Measurements from ENCODE around the gene ECT2L. TPM values are rescaled to one million over a fixed set of nuclear protein-coding genes. Genes with fewer than 3 reads are reported as not detected.

Gene ECT2L
- total and polyA plus RNA-seq, 2 donors (not counting 1 experiment from before 2014, with no cell fraction given): 0.17 TPM; not detected in 1

- H3K79me2 ChIP-seq (ENCODE audit: control insufficient read depth, insufficient read depth, low read length): peaks cover 1% of the 10 kb centered on the region
- no peaks in the 10 kb centered on the region for H4K20me1 ChIP-seq (ENCODE audit: control insufficient read depth, extremely low read depth, insufficient read depth, low read length)
- TF ChIP-seq CTCF (conservative IDR thresholded peaks at IDR 0.05 in 1 of 2, IDR thresholded peaks at IDR 0.05 in 1 of 2; ENCODE audit: low read depth in 1 of 2, low read length in 2 of 2): no peak
- TF ChIP-seq EZH2 (IDR thresholded peaks at IDR 0.05; ENCODE audit: low read length, missing control alignments): no peak
- no peak overlapping the region for H3K4me2 ChIP-seq (ENCODE audit: extremely low read depth, insufficient read depth, low read length)
- no peaks in the 10 kb centered on the region for H3K9me3 ChIP-seq (ENCODE audit: control insufficient read depth, insufficient read depth, low read depth, low read length)
- H3K36me3 ChIP-seq (ENCODE audit: control insufficient read depth, insufficient read depth, low read length): no peaks in the 10 kb centered on the region
- no peak for DNase-seq (ENCODE audit: low read depth in 2 of 2)
- no peaks in the 10 kb centered on the region for H3K4me1 ChIP-seq (ENCODE audit: control insufficient read depth, extremely low read depth, insufficient read depth, low read length)
- no peak overlapping the region for H3K27ac ChIP-seq (ENCODE audit: insufficient read depth, low read length)
- H3K9ac ChIP-seq (ENCODE audit: insufficient read depth, low read length): no peak overlapping the region
- H3K4me3 ChIP-seq (replicated peaks in 1 of 4; ENCODE audit: control extremely low read depth in 1 of 4, insufficient read depth in 1 of 4, low read depth in 3 of 4, low read length in 4 of 4): no peak overlapping the region
- H3K27me3 ChIP-seq (ENCODE audit: control insufficient read depth, insufficient read depth, low read length): no peaks in the 10 kb centered on the region
- H2AFZ ChIP-seq (ENCODE audit: low read length): no peak overlapping the region
Measured at GRCh38 chr6:138778331-138778730, 17.6 kb upstream of the ECT2L start.

GRCh38 chr6:138782243-138782642, 13.6 kb upstream of the ECT2L start:
- TF ChIP-seq CTCF (conservative IDR thresholded peaks at IDR 0.05 in 1 of 2, IDR thresholded peaks at IDR 0.05 in 1 of 2; ENCODE audit: low read depth in 1 of 2, low read length in 2 of 2) (no peak), EZH2 (IDR thresholded peaks at IDR 0.05; ENCODE audit: low read length, missing control alignments) (no peak)
- DNase-seq (ENCODE audit: low read depth in 2 of 2): no peak
- no peak overlapping the region for H3K4me3 ChIP-seq (replicated peaks in 1 of 4; ENCODE audit: control extremely low read depth in 1 of 4, insufficient read depth in 1 of 4, low read depth in 3 of 4, low read length in 4 of 4)

GRCh38 chr6:138785079-138785478, 10.8 kb upstream of the ECT2L start:
- DNase-seq (ENCODE audit: low read depth in 2 of 2): no peak
- no peaks in the 10 kb centered on the region for H3K36me3 ChIP-seq (ENCODE audit: control insufficient read depth, insufficient read depth, low read length)
- no peaks in the 10 kb centered on the region for H3K4me1 ChIP-seq (ENCODE audit: control insufficient read depth, extremely low read depth, insufficient read depth, low read length)
- H3K79me2 ChIP-seq (ENCODE audit: control insufficient read depth, insufficient read depth, low read length): no peaks in the 10 kb centered on the region
- H3K9ac ChIP-seq (ENCODE audit: insufficient read depth, low read length): no peak overlapping the region
- no peak overlapping the region for H2AFZ ChIP-seq (ENCODE audit: low read length)
- H3K4me3 ChIP-seq (replicated peaks in 1 of 4; ENCODE audit: control extremely low read depth in 1 of 4, insufficient read depth in 1 of 4, low read depth in 3 of 4, low read length in 4 of 4): no peak overlapping the region
- no peaks in the 10 kb centered on the region for H3K27me3 ChIP-seq (ENCODE audit: control insufficient read depth, insufficient read depth, low read length)
- no peaks in the 10 kb centered on the region for H4K20me1 ChIP-seq (ENCODE audit: control insufficient read depth, extremely low read depth, insufficient read depth, low read length)
- TF ChIP-seq EZH2 (IDR thresholded peaks at IDR 0.05; ENCODE audit: low read length, missing control alignments) (no peak), CTCF (conservative IDR thresholded peaks at IDR 0.05 in 1 of 2, IDR thresholded peaks at IDR 0.05 in 1 of 2; ENCODE audit: low read depth in 1 of 2, low read length in 2 of 2) (no peak)
- H3K9me3 ChIP-seq (ENCODE audit: control insufficient read depth, insufficient read depth, low read depth, low read length): no peaks in the 10 kb centered on the region
- no peak overlapping the region for H3K27ac ChIP-seq (ENCODE audit: insufficient read depth, low read length)
- no peak overlapping the region for H3K4me2 ChIP-seq (ENCODE audit: extremely low read depth, insufficient read depth, low read length)

More at GRCh38 chr6:138782243-138782642, 13.6 kb upstream of the ECT2L start:
- no peaks in the 10 kb centered on the region for H4K20me1 ChIP-seq (ENCODE audit: control insufficient read depth, extremely low read depth, insufficient read depth, low read length)
- H3K36me3 ChIP-seq (ENCODE audit: control insufficient read depth, insufficient read depth, low read length): no peaks in the 10 kb centered on the region
- no peaks in the 10 kb centered on the region for H3K79me2 ChIP-seq (ENCODE audit: control insufficient read depth, insufficient read depth, low read length)
- H3K4me2 ChIP-seq (ENCODE audit: extremely low read depth, insufficient read depth, low read length): no peak overlapping the region
- no peak overlapping the region for H3K9ac ChIP-seq (ENCODE audit: insufficient read depth, low read length)
- H3K27me3 ChIP-seq (ENCODE audit: control insufficient read depth, insufficient read depth, low read length): no peaks in the 10 kb centered on the region
- no peaks in the 10 kb centered on the region for H3K4me1 ChIP-seq (ENCODE audit: control insufficient read depth, extremely low read depth, insufficient read depth, low read length)
- H3K9me3 ChIP-seq (ENCODE audit: control insufficient read depth, insufficient read depth, low read depth, low read length): no peaks in the 10 kb centered on the region
- H3K27ac ChIP-seq (ENCODE audit: insufficient read depth, low read length): no peak overlapping the region
- no peak overlapping the region for H2AFZ ChIP-seq (ENCODE audit: low read length)
